GM12891 (cell line): ENCODE data around the gene SPINK7.
"Not testable (repeated sequence)": the region's sequence is repeated elsewhere in the genome, so short reads cannot be mapped to it uniquely, and the experiment has no call there.

ENCODE experiments used
- DNase-seq: peaks from one replicate; pipeline ENCODE4 v3.0.0; 2011; ENCODE audit warnings: low spot score; ENCODE audit not compliant: insufficient read length
- FAIRE-seq: peaks from 2 replicates; lab custom pipeline; 2011; peaks lifted over from hg19 to GRCh38; lab: Jason Lieb, UNC
- PAX5 ChIP-seq: IDR thresholded peaks from 2 replicates; pipeline ENCODE4 v1.6.1; 2011; ENCODE audit warnings: low read length, moderate library complexity, mild to moderate bottlenecking; ENCODE audit not compliant: insufficient read depth, severe bottlenecking
- POLR2A ChIP-seq: IDR thresholded peaks from 2 replicates; pipeline ENCODE4 v1.6.1; 2011; ENCODE audit warnings: low read depth, low read length, control low read depth
- POLR2AphosphoS5 ChIP-seq: IDR thresholded peaks from 2 replicates; pipeline ENCODE4 v1.6.1; 2011; ENCODE audit warnings: low read depth, low read length, control low read depth
- POU2F2 ChIP-seq: IDR thresholded peaks from 2 replicates; pipeline ENCODE4 v1.6.1; 2011; ENCODE audit warnings: low read depth, mild to moderate bottlenecking, control low read depth, low read length, moderate library complexity
- SPI1 ChIP-seq: IDR thresholded peaks from 2 replicates; pipeline ENCODE4 v1.6.1; 2011; ENCODE audit warnings: low read depth, low read length, control low read depth
- TAF1 ChIP-seq: IDR thresholded peaks from 2 replicates; pipeline ENCODE4 v1.6.1; 2011; ENCODE audit warnings: low read depth, low read length, control low read depth

Gene SPINK7

GRCh38 chr5:148314187-148314586 is 2.0 kb downstream of the SPINK7 start:
- no peak for TF ChIP-seq PAX5
- TF ChIP-seq SPI1 = no peak
- TF ChIP-seq TAF1 = no peak
- no peak for TF ChIP-seq POLR2A
- no peak for TF ChIP-seq POLR2AphosphoS5
- no peak for TF ChIP-seq POU2F2
- no peak for DNase-seq

GRCh38 chr5:148314731-148315130 is 2.5 kb downstream of the SPINK7 start:
- TF ChIP-seq SPI1 (no peak), PAX5 (no peak), POU2F2 (no peak), TAF1 (no peak), POLR2AphosphoS5 (no peak), POLR2A (no peak)
- DNase-seq = no peak
- no peak for FAIRE-seq

More at GRCh38 chr5:148314187-148314586, 2.0 kb downstream of the SPINK7 start:
- FAIRE-seq = no peak

- DNase-seq, FAIRE-seq: not testable (repeated sequence)
These were observed 8.1 kb downstream of the SPINK7 start for GRCh38 chr5:148320011-148320963.

GRCh38 chr5:148333262-148333849 is 21.1 kb downstream of the SPINK7 start:
- no peak for FAIRE-seq
- DNase-seq = no peak
- no peak for TF ChIP-seq TAF1
- no peak for TF ChIP-seq POU2F2
- TF ChIP-seq SPI1 = no peak
- no peak for TF ChIP-seq POLR2AphosphoS5
- TF ChIP-seq PAX5 = no peak
- no peak for TF ChIP-seq POLR2A

GRCh38 chr5:148335259-148335658 is 23.0 kb downstream of the SPINK7 start, which contains the start of gene SPINK9:
TSS of gene SPINK9 (plus strand) at chr5:148335559. CDS start at chr5:148335614, 55 bp downstream.
- no peak for FAIRE-seq
- TF ChIP-seq POLR2A (no peak), TAF1 (no peak), POLR2AphosphoS5 (no peak), POU2F2 (no peak), SPI1 (no peak), PAX5 (no peak)
- no peak for DNase-seq

- no peak for TF ChIP-seq POLR2A
- TF ChIP-seq TAF1 = no peak
- peak; percentile 83 for TF ChIP-seq SPI1
- no peak for TF ChIP-seq PAX5
- TF ChIP-seq POU2F2 = no peak
- no peak for TF ChIP-seq POLR2AphosphoS5
These were observed 24.6 kb downstream of the SPINK7 start for GRCh38 chr5:148336704-148337435.

GRCh38 chr5:148342371-148343045 is 30.3 kb downstream of the SPINK7 start:
- FAIRE-seq (no peak), DNase-seq (no peak)
- TF ChIP-seq TAF1 (no peak), POLR2AphosphoS5 (no peak), SPI1 (no peak)

More at GRCh38 chr5:148336704-148337435, 24.6 kb downstream of the SPINK7 start:
- no peak for DNase-seq
- FAIRE-seq = no peak

- DNase-seq (no peak), FAIRE-seq (no peak)
- TF ChIP-seq TAF1 = no peak
- TF ChIP-seq POU2F2 = no peak
- TF ChIP-seq POLR2AphosphoS5 = no peak
- no peak for TF ChIP-seq SPI1
- TF ChIP-seq PAX5 = no peak
- TF ChIP-seq POLR2A = no peak
These were observed 30.8 kb downstream of the SPINK7 start for GRCh38 chr5:148343046-148343407.
